Vagina (tissue), 2 donors: Measurements from ENCODE around the gene TNS3. TPM values are rescaled to one million over a fixed set of nuclear protein-coding genes. Genes with fewer than 3 reads are reported as not detected.

ENCODE experiments used
- DNase-seq, 2 donors: peaks; one replicate each; pipeline ENCODE4 v3.0.0-alpha.2; 2017; ENCODE audit errors: extremely low spot score in 2 of 2
- H3K27ac ChIP-seq: fragments of 200-600 bp; sonication (generic); one replicate; pipeline ENCODE4 v1.5.1; 2019
- H3K27me3 ChIP-seq: fragments of 200-600 bp; sonication (generic); one replicate; pipeline ENCODE4 v1.5.1; 2019
- H3K36me3 ChIP-seq, 2 donors: fragments of 200-600 bp; sonication (generic); one replicate each; pipeline ENCODE4 v1.5.1; 2017 to 2019
- H3K4me1 ChIP-seq: fragments of 200-600 bp; sonication (generic); one replicate; pipeline ENCODE4 v1.5.1; 2019
- H3K4me3 ChIP-seq, 2 donors: fragments of 200-600 bp; sonication (generic); 1 replicate in 1 of 2; 2 replicates in 1 of 2; pipeline ENCODE4 v1.5.1; 2016 to 2019
- H3K9me3 ChIP-seq: fragments of 200-600 bp; sonication (generic); one replicate; pipeline ENCODE4 v1.5.1; 2019
- CTCF ChIP-seq, 3 experiments: fragments of 450-650 bp in 2 of 3; fragments of 200-600 bp in 1 of 3; sonication (generic) in 1 of 3; IDR thresholded peaks; one replicate each; pipeline ENCODE4 v1.5.1; 2017 to 2019; ENCODE audit warnings: antibody characterized with exemption in 3 of 3, mild to moderate bottlenecking in 2 of 3, moderate library complexity in 2 of 3
- POLR2A ChIP-seq, 2 donors: fragments of 450-650 bp; IDR thresholded peaks; one replicate each; pipeline ENCODE4 v1.6.1; 2017; ENCODE audit warnings: antibody characterized with exemption in 2 of 2, mild to moderate bottlenecking in 2 of 2, moderate library complexity in 2 of 2
- POLR2AphosphoS5 ChIP-seq, 2 donors: sonication (generic); formaldehyde crosslinking; IDR thresholded peaks; one replicate each; pipeline ENCODE4 v1.9.0; 2017; ENCODE audit warnings: antibody characterized with exemption in 2 of 2, mild to moderate bottlenecking in 2 of 2, low read depth in 1 of 2; ENCODE audit not compliant: insufficient read depth in 1 of 2
- intact Hi-C: fragments of 100-400 bp; cut with DNase I; formaldehyde crosslinking; loops from one replicate; pipeline ENCODE4 v1.15.1; 2023
- total RNA-seq: library from RNA; depleted of rRNA; stranded (reverse); fragments of >200 nt; gene quantifications from one replicate; pipeline ENCODE4 v1.2.3, GENCODE V29; 2016

TNS3 gene
- total RNA-seq, 1 donor from 2014 or later: 36.8 TPM

DNA sequence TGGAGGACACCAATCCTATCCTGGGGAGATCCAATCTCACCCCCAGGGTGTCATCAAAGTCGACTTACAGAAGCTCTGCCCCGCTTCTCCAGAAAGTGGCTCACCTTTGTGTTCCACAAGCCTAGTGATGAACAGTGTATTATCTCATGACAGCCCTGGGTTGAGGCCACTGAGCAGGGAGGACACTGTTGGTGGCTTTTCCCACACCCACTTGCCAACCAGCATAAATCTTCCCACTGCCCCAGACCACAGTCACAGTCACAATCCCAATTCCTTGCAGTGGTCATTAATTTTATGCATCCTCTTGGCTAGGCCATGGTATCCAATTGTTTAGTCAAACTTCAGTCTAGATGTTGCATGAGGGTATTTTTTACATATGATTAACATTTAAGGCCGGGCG, 18.4 kb downstream of the TNS3 start:
- Histone ChIP-seq H3K9me3 (no peaks in the 10 kb centered on the region), H3K4me1 (peaks cover under 1% of the 10 kb centered on the region), H3K27me3 (no peaks in the 10 kb centered on the region), H3K4me3 (no peak overlapping the region), H3K36me3 (no peaks in the 10 kb centered on the region), H3K27ac (no peak overlapping the region)
- no peak for DNase-seq
- TF ChIP-seq POLR2AphosphoS5 (IDR thresholded peaks at IDR 0.05; ENCODE audit: insufficient read depth in 1 of 2, low read depth in 1 of 2): no peak
- TF ChIP-seq POLR2A (IDR thresholded peaks at IDR 0.05): no peak
- TF ChIP-seq CTCF (IDR thresholded peaks at IDR 0.05): no peak
- intact Hi-C loops: no loop called here

DNA sequence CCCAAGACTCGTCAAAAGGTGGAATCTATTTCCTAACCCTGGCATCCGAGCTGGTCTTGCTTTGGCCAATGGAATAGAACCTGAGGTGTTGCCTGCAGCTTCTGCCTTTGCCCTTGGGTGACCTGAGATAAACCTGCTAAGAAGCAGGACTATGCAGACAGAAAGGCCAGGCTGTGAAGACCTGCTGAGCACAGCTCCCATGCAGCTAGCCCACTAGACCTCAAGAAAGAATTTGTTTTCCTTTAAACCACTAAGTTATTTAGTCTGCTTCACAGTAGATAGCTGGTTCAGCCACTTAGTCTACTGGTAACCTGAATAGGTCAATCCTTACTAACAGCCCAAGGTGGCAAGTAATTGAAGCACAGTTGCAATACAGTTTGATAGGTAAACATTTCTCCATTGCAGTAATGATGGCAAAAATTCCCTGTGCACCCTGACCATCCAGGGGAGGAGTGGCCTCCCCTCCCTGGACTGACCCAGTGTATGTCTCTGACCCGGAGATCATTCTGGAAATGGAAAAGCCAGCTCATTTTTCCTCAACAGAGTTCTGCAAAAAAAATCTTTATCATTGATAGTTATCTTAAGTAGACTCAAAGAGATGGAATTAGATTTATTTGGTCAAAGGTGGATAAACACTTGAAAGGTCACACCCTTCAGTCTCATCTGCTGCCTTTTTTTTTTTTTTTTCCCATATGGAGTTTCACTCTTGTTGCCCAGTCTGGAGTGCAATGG, 20.0 kb downstream of the TNS3 start:
- TF ChIP-seq POLR2AphosphoS5 (IDR thresholded peaks at IDR 0.05; ENCODE audit: insufficient read depth in 1 of 2, low read depth in 1 of 2): no peak
- TF ChIP-seq POLR2A (IDR thresholded peaks at IDR 0.05): no peak
- no peak for TF ChIP-seq CTCF (IDR thresholded peaks at IDR 0.05)
- Histone ChIP-seq H3K4me1 (peaks cover 17% of the 10 kb centered on the region), H3K36me3 (no peaks in the 10 kb centered on the region), H3K27me3 (no peaks in the 10 kb centered on the region), H3K9me3 (no peaks in the 10 kb centered on the region), H3K27ac (no peak overlapping the region), H3K4me3 (no peak overlapping the region)
- intact Hi-C loops: no loop called here
- DNase-seq: no peak

GRCh38 chr7:47559306-47560220, 22.3 kb downstream of the TNS3 start:
- intact Hi-C loops: no loop called here
- H3K27me3 ChIP-seq: no peaks in the 10 kb centered on the region
- no peak for DNase-seq
- H3K36me3 ChIP-seq: no peaks in the 10 kb centered on the region
- peaks cover 20% of the 10 kb centered on the region for H3K4me1 ChIP-seq
- H3K4me3 ChIP-seq: no peak overlapping the region
- TF ChIP-seq POLR2AphosphoS5 (IDR thresholded peaks at IDR 0.05; ENCODE audit: insufficient read depth in 1 of 2, low read depth in 1 of 2) (no peak), CTCF (IDR thresholded peaks at IDR 0.05) (no peak), POLR2A (IDR thresholded peaks at IDR 0.05) (no peak)
- no peak overlapping the region for H3K27ac ChIP-seq
- no peaks in the 10 kb centered on the region for H3K9me3 ChIP-seq

GRCh38 chr7:47557694-47558670, 23.9 kb downstream of the TNS3 start:
- intact Hi-C loops: no loop called here
- no peak for DNase-seq
- TF ChIP-seq CTCF (IDR thresholded peaks at IDR 0.05) (no peak), POLR2A (IDR thresholded peaks at IDR 0.05) (no peak), POLR2AphosphoS5 (IDR thresholded peaks at IDR 0.05; ENCODE audit: insufficient read depth in 1 of 2, low read depth in 1 of 2) (peak in 1 of 2 donors; percentile 15)
- peaks cover 23% of the 10 kb centered on the region for H3K4me1 ChIP-seq
- no peaks in the 10 kb centered on the region for H3K9me3 ChIP-seq
- no peak overlapping the region for H3K4me3 ChIP-seq
- no peaks in the 10 kb centered on the region for H3K27me3 ChIP-seq
- no peaks in the 10 kb centered on the region for H3K36me3 ChIP-seq
- peak overlapping the region; percentile 58 for H3K27ac ChIP-seq
